Medulla oblongata (tissue), 1 donor: ENCODE results near the gene TCERG1L.

Experiments
- DNase-seq: peaks from one replicate; pipeline ENCODE4 v3.0.0-alpha.2; 2015; ENCODE audit errors: extremely low spot score

TCERG1L gene

DNA sequence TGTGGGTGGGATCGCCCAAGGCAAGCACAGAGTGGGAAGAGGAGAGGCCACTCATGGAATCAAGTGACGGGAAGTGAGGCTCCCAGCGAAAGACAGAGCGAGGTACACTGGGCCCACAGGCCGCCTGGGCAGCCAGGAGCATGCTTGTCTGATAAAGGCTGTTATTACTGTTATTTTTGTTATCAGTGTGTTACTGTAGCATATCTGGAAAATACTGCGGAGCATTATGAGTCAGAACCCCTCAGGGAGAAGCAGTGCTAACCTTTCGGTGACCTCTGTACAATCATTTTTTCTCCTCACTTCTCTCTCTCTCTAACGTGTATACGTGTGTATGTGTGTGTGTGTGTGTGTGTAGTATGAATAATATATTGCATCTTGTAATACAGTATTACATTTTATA lies 3.8 kb upstream of the TCERG1L start:
- DNase-seq = no peak

DNA sequence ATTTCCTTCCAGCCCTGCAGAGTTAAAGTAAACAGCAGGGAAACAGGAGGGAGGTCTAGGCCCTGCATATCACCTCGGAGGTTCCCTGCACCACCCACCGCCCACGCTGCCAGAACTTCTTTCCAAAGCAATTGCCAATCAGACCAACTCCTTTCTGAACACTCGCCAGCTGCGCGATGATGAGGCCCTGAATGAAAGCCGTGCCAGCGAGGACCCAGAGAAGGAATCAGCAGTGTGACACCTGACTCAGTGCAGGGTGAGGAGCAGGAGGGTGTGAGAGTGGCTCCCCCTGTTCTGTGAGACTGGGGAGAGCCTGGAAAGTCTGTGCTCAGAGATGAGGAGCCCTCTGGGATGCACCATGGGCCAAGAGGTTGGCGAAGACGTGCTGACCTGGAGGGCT lies 3.3 kb upstream of the TCERG1L start:
- DNase-seq = no peak

DNA sequence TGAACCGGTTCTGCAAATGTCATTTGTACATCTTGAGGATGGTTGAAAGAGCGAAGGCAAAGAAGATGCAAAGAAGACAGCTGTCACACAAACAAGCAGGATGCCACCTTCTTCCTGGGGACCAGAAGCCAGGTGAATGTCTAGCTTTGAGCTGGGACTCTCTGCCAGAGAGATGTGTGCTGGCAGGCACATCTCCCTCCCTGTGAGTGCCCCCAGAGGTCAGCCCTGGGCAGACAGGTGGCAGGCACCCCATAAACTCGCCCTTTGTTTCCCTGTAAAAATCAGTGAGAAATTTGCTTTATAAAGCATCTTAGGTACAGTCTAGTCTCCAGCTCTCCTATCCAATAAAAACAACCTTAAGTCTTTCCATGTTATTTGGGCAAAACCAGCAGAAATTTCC lies 2.6 kb upstream of the TCERG1L start:
- DNase-seq = no peak

DNA sequence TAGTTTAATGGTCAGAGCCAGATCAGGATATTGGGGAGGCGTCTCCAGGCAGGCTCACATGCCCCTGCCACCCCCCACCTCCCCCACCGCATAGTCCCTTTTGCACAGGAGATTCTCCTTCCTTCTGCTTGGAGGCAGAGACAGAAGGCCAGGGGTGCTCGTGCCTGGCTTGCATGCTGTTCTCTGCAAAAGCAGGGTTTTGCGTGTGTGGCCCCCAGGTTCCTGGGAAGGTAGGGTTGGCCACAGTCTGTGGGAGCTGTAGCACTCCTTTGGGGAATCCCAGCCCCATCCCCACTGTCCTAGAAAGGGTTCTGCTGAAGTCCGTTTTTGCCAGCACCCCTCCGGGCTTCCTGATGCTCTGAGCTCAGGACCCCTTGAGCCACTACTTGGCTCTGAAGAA lies 1.9 kb upstream of the TCERG1L start:
- no peak for DNase-seq

DNA sequence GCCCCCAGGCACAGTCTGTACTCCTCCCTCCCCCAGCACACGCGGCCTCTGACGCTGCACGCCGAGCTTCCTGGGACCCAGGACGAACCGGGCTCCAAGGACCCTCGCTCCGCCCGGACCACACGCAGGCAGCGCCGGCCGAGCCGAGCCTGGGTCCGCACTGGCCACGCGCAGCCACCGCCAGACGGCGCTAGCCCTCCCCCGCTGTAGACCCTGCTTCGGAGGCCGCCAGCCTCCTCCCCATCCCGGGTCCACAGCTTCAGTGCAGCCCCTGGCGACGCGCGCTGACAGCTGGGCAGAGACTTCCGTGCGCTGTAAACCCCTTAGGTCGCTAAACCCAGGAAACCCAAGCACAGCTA lies 936 bp upstream of the TCERG1L start:
- no peak for DNase-seq

DNA sequence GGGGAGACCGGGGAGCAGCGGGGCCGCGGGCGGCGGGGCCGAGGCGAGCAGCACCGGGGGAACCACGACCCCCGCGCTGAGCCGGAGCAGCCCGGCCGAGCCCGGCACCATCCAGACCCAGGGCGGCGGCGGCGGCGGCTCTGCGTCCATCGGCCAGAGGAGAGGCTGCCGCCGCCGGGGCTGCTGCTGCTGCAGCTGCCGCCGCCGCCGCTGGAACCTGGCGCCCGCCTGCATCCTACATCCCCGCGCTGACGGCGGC lies 190 bp downstream of the TCERG1L start:
- DNase-seq = no peak

DNA sequence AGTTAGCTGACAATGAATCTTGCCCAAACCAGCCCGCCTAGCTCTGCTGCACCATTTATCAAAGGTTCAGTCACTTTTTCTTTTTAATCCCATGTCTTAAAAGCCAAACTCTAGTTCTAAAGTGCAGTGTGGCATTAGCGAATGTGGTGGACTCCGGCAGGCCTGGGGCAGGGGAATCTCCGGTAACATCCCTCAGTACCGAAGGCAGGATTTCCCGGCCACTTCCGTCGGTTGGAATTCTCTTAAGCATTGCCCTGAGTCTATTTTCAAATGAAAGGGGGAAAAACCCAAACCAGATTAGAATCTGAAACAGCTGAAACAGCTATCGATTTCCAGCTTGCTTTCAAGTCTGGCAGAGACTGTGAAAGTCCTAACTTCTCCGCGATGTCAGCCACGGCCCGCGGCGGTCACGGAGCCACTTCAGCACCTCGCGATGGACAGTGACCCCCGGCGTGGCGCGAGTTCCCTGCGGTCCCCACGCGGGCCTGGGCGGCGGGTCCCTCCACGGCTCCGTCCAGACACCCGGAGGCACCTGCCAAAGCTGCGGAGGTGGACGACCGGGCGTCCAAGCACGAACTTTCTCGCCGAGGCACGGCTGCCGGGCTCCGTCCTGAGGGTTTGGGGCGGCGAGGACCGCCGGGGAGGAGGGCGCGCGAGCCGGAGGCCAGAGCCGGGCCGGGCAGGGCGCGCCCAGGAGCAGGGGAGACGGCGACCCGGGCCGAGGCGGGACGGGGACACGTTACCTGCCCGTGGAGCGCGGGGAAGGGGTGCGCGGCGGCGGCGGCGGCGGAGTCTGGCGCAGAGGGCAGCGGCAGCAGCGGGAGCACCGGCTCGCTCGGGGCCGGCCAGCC lies 745 bp downstream of the TCERG1L start:
- DNase-seq = no peak

DNA sequence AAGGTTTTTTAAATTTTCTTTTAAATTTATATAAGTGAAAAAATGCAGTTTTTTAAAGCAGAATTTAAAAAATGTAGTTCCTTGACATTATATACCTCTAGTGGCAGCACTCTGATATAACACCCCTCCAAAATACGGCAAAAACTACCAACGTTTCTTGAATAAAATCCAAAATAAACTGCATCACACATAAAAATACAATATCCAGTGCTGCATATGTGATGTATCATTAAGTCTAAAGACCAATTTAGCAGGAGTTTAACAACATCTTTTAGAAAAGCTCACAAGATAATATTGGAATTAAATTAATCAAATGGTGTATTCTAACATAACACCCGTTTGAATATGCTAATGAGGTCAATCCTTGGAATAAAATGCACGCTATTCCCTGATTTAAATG lies 1.4 kb downstream of the TCERG1L start:
- no peak for DNase-seq

DNA sequence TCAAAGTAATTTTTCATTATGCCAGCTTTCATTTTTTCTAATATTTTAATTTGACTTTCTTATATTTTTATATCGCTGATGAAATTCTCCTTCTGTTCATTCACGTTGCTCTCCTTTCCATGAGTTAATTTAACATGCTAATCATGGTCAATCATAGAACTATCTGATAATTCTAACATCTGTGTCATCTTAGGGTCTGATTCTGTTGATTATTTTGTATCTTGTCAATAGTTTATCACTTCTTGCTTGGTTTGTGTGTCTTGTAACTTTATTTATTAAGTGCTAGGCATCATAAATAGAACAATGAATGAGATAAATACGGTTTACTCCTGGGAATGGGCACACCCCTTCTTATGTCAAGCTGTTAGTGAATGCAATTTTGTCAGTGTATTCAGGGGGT lies 11.0 kb downstream of the TCERG1L start:
- no peak for DNase-seq

DNA sequence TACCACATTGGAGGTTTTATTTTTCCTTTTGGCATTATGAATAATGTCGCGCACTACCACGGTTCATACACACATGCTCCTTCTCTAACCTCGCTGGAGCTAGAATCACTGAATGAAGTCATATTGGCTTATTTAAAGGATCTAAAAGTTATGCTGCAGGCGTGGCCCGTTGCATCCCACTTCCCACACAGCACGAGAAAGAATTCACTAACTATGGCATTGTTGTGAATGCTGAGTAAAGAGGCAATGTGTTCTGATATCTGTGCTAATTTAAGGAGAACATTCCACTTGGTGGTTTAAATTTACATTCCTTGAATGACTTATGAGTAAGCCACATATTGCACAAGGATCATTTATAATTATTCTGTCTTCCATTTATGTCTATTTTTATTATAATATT lies 20.7 kb downstream of the TCERG1L start:
- no peak for DNase-seq

DNA sequence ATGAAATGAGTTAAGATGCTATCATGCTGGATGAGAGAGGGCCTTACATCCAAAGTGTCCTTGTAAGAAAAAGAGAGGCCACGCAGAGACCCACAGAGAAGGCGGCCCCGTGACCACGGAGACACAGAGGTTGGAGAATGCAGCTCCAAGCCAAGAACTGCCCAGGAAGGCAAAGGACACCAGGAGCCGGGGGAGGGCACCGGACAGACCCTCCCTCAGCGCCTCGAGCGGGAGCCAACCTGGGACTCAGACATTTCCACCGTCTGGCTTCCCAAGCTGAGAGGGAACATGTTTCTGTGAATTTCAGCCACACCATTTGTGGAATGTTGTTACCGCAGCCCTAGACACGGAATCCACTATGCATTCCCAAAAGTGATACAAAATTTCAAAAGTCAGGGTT lies 22.9 kb downstream of the TCERG1L start:
- no peak for DNase-seq

DNA sequence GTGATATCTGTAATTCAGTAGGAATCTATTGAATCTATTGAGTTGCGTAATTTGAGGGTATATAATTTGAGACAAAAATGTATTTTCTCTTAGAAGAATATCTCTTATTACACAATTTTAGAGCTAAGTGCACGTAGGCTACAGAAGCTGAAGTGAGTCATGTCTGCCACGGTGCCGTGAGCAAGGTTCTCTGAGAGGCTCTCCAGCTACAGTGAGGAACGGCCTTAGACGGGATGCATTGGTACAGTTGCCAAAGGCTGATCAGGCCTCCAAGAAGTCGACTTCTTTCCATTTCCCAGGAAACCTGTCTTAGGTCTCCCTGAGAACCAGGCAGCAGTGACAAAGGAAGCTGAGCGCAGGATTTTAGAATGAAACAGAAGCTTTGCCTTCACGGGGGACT lies 28.6 kb downstream of the TCERG1L start:
- DNase-seq = no peak

DNA sequence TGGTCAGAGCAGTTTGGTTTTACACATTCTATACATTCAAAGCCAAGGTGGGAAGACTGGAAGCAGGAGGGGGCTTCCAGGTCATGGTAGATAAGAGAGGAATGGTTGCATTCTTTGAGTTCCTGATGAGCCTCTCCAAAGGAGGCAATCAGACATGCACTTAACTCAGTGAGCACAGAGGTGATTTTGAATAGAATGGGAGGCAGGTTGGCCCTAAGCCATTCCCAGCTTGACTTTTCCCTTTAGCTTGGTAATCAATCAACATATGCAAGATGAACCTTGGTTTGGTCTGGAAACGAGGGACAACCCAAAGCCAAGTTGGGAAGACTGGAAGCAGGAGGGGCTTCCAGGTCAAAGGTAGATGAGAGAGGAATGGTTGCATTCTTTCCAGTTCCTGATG lies 31.4 kb downstream of the TCERG1L start:
- DNase-seq = no peak

DNA sequence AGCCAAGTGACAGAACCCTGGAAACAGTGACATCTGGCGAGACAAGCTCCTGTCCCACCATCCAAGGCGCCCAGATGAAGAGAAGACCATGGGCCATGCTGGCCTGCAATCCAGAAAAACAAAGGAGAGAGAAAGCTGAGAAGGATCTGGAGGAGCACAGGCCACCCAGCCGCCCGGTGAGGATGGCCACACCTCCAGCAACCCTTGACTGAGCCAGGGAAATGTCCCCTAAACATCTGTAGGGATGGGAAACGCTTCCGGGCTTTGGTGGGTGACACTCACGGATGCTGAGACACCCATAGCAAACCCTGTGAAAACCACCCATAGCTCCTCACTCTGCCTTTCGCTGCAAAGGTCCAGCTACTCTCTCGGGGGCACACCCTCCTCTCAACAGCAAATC lies 32.0 kb downstream of the TCERG1L start:
- no peak for DNase-seq

DNA sequence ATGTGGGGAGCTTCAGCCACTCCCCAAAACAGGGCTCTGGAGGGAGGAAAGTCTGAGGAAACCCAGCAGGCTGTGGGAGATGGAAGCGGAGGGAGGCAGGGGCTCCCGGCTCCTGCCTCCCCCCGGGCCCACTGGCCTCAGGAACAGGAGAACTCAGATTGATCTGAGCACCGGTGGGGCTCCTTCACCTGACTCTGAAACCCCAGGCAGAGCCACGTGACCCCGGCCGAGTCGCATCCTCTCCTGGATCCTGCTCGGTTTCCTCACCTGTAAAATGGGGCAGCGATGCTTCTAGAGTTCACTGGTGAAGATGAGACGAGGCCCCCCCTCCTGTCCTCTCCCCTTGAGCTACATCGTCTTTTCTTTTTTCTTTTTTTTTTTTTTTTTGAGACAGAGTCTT lies 33.6 kb downstream of the TCERG1L start:
- no peak for DNase-seq

DNA sequence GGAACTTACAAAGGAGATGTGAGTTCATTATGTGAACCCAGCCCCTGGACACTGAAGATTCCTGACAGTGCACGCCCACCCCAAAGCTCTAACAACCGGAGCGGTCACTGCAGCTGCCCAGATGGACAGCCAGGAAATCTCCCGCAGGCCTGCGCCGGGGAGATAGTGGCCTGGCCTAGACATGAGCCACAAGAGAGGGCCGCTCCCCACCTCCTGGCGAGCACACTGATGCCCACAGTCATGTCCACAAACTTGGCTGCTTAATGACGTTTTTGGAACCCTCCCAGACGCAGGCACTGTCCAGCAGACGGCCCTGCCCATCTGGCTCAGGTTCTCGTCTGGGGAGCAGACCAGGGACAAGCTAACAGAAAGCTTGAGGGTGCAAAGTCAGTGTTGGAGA lies 34.2 kb downstream of the TCERG1L start:
- DNase-seq = no peak

DNA sequence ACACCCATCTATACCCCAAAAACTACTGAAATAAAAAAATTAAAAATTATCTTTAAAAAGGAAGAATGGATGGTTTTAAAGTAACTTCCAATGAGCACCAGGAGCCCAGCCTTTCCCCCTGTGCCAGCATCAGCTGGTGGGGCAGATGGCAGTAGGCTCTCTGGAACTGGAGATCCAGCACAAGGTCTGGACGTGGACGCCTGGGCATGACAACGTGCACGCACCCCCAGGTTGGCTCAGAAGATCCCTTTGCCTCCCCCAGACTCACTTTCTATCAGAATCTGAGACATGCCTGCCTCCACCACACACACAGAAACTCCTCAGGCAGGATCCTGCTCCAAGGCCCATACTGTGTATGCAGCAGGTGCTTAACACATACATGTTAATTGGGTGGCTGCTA lies 35.8 kb downstream of the TCERG1L start:
- no peak for DNase-seq

DNA sequence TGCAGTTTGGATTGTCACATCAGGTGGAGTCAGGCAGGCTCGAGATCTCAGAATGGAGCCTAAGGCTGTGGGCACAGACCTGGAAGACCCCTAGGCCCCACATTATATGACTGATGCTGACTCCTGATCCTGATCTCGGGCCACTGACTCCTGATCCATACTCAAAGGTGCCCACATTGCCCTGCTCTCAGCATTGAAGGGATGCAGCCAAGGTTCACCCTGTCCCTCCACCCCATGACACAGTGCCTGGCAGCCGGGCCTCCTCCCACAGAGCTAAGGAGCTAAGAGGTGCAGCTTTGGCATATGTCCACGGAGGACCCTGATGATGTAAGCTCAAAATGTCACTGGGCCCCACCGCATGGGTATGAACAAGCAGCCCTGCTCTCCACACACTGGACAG lies 36.6 kb downstream of the TCERG1L start:
- no peak for DNase-seq

DNA sequence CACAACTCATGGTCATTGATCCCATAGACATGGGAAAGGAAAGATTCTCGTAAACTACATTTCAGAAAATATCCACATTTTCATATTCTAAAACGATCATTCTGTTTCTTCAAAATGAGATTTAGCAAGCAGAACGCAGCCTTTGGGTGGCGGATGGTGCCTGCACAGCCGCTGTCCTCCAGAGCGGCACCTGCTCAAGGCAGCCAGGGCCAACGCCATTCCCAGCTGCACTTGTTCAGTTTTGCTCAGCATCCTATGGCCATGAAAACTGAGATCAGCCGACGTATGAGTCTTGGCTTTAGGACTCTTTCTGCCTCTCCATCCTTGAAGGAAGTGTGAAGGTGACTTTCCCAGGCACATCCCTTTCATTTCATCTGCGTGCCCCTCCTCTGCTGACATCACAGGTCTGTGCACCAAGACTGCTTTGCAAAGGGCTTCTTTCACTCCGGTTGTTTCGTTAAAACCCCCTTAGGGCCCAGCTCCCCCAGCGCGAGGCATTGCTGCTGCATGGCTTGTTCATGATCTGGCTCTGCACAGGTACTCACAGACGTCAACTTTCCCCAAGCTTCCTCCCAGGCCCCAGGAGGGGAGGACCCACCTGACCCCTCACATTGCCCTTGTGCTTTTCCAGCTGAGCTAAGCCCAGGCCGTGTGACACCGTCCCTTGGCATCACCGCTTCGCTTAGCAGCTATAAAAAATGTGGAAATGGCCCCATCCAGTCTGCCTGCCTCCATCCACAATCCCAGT lies 37.2 kb downstream of the TCERG1L start:
- DNase-seq = no peak

DNA sequence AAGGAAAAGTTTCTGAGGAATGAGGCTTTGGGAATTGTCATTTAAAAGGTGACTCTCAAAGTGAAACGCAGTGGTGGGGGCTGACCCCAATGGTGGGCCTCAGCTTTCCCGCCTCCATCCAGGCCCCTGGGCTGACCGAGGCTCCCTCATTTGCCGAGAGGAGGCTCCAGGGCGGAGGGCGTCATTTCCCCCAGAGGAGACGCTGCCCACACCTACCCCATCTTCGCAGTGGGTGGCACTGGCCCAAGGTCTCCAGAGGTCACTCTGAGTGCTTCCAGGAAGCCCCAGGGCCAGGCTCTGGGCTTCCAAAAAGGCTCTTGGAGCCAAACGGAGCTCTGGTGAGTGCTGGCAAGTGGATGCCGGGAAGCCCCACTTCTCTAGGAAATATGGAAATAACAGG lies 38.0 kb downstream of the TCERG1L start:
- no peak for DNase-seq

DNA sequence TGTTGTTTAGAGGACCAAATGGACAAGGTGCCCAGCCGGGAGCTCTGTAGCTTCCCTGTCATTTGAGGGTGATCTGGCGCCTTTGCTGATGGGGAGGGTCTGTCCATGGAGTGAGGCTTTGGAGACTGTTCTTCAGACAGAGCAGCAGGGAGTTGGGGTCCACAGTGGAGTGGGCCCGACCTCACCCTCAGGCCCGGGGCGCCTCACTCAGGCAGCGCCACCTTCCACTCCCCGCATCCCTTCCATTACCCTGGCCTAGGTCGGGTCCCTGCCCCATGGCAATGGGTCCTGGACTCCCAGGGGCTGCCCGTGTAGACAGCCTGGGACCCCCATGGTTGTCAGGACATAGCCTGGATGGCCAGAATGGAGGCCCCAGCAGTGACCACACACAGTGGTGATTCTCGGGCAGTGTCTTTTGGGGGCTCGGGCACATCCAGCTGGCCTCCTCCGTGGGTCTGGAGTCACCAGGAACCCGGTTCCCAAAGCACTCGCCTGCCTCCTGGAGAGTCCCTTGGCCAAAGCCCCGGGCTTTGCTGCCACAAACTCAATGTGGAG lies 38.5 kb downstream of the TCERG1L start:
- no peak for DNase-seq

DNA sequence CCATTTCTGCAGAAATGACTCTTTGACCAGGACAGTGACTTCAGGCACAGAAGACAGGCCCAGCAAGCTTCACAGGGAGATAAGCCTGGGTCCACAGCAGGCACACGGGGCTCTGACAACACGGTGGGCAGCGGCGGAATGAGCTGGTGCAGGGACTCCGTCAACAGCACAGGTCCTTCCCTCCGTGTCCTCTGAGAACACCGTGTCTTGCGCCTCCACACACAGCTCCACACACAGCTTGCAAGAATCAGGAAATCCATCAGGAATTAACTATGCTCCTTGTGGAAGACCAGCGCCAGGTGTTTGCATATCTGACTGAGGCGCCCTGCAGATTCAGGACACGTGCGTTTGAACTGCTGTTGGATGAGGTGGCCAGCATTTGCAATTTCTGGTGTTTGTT lies 39.6 kb downstream of the TCERG1L start:
- no peak for DNase-seq

DNA sequence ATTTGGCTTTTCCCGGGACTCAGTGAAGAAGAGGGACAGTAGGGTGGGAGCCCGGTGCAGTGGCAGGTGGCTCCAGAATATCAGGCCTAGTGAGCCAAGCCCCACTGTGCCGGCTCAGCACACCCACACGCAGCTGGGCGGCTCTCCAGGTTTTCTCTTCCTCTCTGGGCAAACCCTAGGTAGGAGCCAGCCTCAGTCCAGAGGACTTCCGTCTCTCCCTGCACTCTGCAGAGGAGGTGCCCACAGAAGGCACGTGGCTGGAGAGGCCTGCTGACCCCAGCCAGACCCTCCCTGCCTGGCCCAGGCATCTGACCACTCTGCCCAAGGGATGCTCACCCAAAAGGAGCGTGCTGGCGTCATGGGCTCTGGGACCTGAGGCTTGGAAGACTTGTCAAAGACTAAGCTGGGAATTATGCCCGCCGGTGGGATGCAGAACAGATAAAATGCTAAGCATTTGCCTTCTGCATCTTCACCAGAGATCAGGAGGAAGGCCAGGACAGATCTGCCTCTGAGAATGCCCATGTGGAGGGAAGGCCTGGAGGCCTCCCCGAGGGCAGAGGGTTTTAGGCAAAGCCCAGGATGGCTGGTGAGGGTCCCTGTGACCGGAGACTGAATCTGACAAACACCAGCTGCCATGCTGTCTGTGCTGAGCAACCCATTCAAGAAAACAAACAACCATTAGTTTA lies 40.2 kb downstream of the TCERG1L start:
- no peak for DNase-seq
